Adipose tissue (tissue), 3 donors: ENCODE results near the gene UCP1. TPM values are rescaled to one million over a fixed set of nuclear protein-coding genes. Genes with fewer than 3 reads are reported as not detected.

Experiments used
- H3K27ac ChIP-seq: one replicate; pipeline ENCODE4 v1.5.1; 2013; ENCODE audit warnings: low read depth, low read length
- WGBS, 3 donors: extraction: QIAGEN DNeasy Blood & Tissue Kit; methylation state at CpG; one replicate each; pipeline ENCODE4 v1.1.7; 2013; 5-methylcytosine and 5-hydroxymethylcytosine counted together
- polyA plus RNA-seq, 3 donors: library from polyadenylated mRNA; stranded (reverse); fragments of 200-250 nt; gene quantifications; one replicate each; pipeline ENCODE4 v1.2.3, GENCODE V29; 2013
- donor health status: healthy with polysubstance abuse.
- donor health status: Bipolar disorder and iron deficiency.
- donor health status: healthy.

UCP1 gene, protein sequence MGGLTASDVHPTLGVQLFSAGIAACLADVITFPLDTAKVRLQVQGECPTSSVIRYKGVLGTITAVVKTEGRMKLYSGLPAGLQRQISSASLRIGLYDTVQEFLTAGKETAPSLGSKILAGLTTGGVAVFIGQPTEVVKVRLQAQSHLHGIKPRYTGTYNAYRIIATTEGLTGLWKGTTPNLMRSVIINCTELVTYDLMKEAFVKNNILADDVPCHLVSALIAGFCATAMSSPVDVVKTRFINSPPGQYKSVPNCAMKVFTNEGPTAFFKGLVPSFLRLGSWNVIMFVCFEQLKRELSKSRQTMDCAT
- 1 to 10 TPM in 2 of 3 donors, under 1 TPM in 1; 0.56 to 5.1 (median 1.8) TPM for polyA plus RNA-seq

DNA sequence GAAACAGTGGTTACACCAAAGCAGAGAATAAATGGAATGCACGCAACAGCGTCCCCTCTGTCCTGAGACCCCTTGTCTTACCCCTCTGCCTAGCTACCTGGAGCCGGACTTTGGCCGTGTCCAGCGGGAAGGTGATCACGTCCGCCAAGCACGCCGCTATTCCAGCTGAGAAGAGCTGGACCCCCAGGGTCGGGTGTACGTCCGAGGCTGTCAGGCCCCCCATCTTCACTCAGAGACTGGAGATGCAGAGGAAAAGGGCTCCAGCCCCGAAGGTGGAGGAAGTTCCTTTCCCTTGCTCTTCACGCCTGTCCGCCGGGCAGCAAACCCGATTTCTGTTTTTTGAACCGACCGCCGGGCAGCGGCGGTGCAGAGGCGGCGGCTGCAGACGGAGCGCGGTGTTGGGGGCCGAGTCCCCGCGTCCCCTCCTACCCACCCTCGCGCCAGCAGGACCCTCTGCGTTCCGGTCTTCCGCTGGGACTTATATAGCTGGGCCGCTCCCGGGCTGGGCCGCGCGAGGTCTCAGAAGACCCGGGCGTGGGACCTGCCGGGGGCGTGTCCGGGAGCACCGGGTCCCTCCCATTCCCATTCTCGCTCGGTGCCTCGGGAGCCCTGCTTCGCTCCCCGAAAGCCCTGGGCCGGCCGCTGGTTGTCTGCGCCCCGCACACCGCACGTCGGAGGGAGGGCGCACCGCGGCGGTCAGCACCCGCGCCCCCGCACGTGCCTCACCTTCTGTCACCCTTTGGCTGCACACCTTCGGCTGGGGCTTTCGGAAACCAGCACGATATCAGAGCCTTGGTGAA is at the start of gene UCP1:
TSS of gene UCP1 (minus strand) at position 455 of the 800 bp plus-strand sequence. CDS start at position 223, 232 bp downstream.
- WGBS, 3 donors = 1 to 2% (median 2%) methylated on average over 63 to 69 of the region's 69 CpGs
- no peak within 1 kb of the TSS for H3K27ac ChIP-seq

DNA sequence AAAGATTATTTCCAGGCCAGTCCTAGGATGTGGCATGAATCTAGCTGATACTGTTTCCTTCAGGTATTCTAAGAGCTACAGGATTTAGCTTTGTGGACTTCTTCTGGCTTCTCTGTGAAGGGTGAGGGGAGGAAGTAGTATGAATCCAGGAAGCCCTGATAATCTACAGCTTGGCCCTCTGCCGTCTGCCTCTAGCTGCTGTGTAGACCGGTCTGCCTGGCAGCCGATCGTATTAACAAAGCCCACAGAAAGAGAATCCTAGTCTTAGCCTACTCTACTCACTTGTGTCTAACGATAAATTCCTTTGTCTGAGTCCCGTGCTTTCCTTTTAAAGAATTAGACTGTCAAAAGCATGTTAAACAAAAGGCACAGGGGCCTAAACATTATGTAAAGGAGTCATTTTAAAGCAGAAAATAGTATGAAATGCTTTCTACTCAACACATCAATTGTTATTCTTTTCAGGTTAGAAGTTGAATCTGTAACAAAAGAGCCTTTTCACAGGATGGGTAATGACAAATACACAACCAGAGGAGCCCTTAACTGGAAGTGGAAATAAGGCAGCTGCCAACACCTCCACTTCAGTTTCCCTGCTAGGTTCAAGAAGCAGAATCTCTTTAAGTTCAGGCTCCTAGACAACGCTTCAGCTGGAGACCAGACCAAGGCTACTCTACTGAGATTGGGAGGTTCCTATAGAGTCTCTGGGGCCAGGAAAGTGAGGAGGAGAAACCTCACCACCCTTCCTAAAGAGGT is 48.9 kb upstream of the UCP1 start:
- no peak overlapping the region for H3K27ac ChIP-seq
- WGBS, 3 donors = 35 to 47% (median 40%) methylated on average over 7 of the region's 7 CpGs

DNA sequence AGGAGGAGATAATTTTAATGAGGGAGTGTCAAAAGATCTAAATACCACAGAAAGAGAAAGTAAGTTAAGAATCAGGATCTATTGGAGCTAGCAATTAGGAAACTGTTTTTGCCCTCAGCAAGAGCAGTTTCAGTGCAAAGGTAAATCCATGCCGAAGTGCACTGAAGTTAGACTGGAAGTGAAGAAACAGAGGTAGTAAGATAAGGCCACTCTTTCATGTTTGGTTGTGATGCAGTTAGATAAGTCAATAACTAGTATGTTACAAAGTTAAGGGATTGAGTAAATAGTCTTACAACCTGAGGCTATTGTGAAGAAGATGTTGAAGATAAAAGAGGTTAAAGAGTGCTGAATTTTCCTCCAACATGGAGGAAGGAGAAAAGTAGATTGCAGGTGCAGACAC is 46.7 kb upstream of the UCP1 start:
- H3K27ac ChIP-seq = no peak overlapping the region
- WGBS, 3 donors = 62 to 95% (median 90%) methylated on average over 1 of the region's 1 CpG

DNA sequence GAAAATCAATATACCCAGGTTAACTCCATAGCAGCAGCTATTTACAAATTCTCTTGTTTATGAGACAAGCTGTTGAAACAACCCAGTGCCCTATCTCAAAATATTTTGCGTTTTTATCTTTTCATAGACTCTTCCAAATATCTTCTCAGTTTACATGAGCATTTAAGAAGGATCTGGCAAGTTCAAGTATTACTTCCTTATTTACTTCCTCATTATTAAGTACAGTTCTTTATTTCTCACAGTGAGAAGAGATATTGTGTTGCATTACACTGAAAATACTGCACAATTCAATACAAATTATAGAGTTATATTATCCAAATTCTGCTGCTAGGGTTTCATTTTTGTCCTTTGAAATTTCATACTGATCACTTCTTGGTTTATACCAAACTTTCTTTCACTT is 43.6 kb upstream of the UCP1 start:
- 24 to 38% (median 32%) methylated on average over 1 of the region's 1 CpG for WGBS, 3 donors
- H3K27ac ChIP-seq = no peak overlapping the region

DNA sequence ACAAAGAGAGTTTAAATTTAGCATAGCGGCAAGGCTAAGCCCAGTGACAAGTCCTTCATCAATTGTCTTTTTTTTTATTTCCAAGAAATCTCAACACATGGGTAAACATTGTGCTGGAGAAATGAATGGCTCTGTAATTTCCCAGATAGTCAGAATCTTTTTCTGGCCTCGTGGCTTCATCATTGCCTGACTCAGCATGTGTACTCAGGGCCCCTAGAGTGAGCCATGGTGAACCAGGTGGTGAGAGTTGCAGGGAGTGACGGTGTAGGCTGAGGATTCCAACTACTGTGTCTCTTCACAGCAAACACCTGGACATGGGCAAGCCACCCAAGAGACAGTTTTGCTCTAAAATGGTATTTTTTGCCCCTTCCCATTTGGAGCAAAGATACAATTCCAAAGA is 43.1 kb upstream of the UCP1 start:
- WGBS, 3 donors = 79 to 81% (median 80%) methylated on average over 3 of the region's 3 CpGs
- no peak overlapping the region for H3K27ac ChIP-seq

DNA sequence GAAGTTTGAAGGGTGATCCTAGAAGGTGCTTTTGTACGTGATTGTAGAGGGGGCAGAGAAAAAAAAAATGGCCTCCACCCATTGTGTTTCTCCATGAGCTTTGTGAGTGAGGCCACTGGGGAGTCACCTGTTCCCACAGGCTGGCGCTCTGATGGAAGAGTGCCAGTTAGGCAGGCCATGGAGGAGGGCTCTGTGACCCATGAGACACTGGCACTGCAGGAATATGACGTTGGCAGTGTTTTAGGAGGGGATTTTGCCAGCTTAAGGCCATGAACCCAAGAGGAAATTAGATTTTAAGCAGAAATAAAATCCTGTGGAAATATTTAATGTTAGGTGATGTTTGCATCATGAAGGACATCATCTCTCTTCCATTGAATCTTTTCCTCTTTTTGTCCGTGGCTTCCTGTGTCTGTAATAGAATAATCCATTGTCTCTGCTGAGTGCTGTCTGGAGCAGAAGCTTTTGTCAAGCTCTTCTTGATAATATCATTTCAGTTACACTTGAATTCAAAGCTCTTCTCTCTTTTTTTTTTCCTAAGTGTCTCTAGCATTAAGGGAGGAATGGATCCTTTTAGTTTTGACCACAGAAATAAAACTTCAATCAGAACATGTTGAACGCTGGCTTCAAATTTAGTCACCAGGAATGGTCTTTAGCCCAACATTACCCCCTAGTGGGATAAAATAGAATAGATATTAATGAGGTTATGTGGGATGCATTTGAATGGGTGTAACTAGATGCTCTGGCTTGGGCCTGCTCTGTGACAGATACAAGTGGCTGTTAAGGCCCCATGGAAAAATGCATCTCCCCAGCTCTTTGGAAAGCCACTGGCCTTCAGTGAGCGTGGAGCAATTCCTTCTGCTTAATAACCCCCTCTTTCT is 41.0 kb upstream of the UCP1 start:
- no peak overlapping the region for H3K27ac ChIP-seq

DNA sequence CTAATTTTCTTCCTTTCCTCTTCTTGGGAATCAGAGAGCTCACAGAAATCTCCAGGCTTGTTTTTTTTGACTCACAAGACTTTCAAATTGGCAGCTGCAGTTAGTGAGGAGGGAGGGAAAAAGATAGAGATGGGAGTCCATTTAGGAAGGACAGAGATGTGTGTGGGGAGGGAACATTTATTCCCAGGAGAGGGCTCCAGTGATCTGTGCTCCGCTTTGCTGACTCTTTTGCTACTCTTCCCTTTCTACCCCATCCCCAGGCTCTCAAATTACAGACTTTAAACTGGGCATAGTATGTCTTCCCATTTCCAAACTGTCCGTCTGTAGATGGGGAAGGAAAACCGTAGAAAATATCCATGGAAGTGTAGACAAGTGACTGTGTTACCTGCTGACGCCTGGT is 39.1 kb upstream of the UCP1 start:
- 78 to 85% (median 78%) methylated on average over 4 of the region's 4 CpGs for WGBS, 3 donors
- H3K27ac ChIP-seq = no peak overlapping the region

More for the DNA sequence above, 41.0 kb upstream of the UCP1 start:
- 31 to 40% (median 37%) methylated on average over 6 of the region's 6 CpGs for WGBS, 3 donors

DNA sequence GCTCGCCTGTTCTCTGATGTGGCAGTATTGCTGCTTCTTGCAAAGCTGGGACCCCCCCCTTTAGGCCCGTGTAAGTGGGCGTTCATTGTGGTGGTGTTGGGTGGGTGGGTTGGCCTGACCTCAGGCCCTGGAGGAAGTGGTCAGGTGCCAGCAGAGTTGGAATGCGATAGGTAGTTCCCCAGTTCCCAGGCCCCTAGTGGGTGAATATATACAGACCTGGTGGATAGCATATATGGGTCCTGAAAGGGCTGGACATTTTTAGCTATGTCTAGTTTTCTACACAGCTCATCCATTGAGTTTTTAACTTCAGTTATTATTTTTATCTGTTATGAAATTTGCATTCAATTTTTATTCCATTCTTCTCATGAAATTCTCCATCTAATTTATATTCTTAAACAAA is 35.8 kb upstream of the UCP1 start:
- no peak overlapping the region for H3K27ac ChIP-seq
- 81 to 84% (median 83%) methylated on average over 4 of the region's 4 CpGs for WGBS, 3 donors

DNA sequence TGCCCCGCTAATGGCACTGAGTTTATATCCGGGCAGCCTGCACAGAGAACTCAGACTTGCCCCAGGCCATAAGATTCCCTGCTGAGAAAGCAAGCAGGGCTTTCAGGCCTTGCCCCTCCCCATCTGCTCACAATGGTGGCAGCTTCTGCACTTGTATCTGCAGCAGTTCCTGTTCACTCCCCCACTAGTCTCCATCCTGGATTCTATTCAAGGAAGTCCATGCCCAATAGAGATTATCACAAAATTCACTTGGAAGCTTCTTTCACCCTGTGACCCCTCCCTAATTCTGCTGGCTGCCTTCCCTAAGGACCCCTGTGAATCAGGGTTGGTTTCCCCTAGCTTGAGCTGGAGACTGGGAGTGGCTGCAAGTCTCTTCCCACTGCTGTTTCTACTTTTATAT is 34.5 kb upstream of the UCP1 start:
- no peak overlapping the region for H3K27ac ChIP-seq
- WGBS, 3 donors = 48 to 86% (median 50%) methylated on average over 2 of the region's 2 CpGs

DNA sequence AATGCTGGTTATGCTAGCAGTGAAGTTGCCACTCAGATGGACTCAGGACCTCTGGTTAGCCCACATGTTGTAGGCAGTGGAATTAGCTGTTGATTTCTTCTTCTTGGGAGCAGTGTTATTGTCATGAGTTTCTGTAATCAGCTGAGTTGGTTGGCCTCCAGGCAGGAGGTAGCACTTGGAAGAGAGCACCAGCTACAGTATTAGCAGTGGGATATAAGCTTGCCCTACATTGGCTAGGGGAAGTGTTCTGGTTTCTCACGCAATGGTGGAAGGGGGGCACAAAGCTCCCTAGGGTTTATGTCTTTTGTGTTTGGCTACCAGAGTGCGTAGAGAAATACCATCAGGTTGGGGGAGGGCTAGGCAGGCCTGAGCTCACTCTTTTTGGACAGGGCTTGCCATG is 34.0 kb upstream of the UCP1 start:
- WGBS, 3 donors = 74 to 93% (median 81%) methylated on average over 2 of the region's 2 CpGs
- H3K27ac ChIP-seq = no peak overlapping the region

DNA sequence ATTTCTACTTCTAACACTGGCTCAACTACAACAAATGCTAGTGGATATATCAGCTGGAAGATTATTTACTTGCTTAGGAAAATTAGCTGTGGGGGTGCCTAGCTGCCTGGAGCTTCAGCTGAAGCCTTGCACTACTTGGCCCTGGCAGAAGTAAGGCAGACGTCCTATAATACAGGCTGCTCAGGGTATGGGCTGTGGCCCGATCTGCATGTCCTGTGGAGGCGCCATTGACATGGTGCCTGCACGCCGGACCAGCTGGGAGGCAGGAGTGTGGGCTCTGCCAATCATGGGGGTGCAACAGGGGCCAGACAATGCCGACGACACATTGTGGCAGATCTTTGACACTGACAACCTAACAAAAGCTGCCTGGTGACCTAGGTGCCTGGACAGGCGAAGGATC is 31.6 kb upstream of the UCP1 start:
- H3K27ac ChIP-seq = no peak overlapping the region
- WGBS, 3 donors = 85 to 90% (median 88%) methylated on average over 8 of the region's 8 CpGs

DNA sequence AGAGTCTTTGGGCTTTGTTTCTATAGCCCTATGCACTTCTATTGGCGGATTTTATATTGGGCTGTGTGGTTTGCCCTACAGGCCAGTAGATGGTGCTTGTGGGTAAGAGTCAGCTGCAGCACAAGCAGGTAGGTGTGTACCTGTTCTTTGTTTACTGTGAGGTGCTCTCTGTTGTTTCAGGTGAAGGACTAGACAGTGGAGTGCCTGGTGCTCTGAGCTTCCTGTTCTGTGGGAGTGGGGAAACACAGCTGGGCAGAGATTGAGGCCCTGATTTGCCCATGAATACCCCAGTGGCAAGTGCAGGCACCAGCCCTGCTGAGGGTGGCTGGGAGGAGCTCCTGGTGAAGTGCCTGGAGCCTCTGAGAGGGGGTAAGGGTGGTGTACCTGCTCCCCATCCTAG is 26.3 kb upstream of the UCP1 start:
- H3K27ac ChIP-seq = no peak overlapping the region
- 50 to 62% (median 52%) methylated on average over 1 of the region's 1 CpG for WGBS, 3 donors

DNA sequence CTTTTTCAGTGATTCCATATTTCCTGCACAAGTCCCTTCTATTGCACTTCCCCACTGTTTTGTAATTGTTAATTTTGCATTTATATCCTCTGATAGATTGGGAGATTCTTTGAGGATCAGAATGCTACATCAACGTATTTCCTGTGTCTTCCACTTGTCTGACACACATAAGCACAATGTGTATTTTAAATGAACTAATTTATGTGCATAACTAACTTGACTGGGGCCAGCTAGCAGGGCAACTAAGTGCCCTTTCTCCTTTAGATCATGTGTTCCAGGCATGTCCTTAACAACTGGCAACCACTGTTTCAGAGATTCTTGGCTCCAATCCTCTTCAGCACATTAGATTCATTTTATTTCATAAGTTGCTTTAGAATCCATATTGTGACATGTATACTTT is 15.7 kb upstream of the UCP1 start:
- WGBS, 3 donors = 48 to 55% (median 54%) methylated on average over 1 of the region's 1 CpG
- no peak overlapping the region for H3K27ac ChIP-seq

DNA sequence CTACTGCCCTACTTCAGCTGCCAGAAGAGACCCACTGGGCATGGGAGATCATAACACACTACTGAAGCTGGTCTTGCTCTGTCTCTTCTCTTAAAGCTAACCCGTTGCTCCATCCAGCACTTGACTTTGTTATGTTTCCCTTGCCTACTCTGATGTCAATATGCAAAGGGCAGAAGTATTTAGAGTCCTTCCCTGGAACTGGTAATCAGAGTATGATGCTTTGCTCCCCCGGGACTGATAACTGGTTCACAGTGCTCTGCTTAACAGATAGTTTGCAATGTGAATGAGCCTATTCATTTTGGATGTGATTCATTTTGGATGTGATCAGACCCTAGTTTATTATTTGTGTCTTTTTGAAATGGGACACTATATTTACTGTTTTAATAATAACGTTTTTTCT is 12.3 kb upstream of the UCP1 start:
- H3K27ac ChIP-seq = no peak overlapping the region
- WGBS, 3 donors = 45 to 82% (median 47%) methylated on average over 3 of the region's 3 CpGs

DNA sequence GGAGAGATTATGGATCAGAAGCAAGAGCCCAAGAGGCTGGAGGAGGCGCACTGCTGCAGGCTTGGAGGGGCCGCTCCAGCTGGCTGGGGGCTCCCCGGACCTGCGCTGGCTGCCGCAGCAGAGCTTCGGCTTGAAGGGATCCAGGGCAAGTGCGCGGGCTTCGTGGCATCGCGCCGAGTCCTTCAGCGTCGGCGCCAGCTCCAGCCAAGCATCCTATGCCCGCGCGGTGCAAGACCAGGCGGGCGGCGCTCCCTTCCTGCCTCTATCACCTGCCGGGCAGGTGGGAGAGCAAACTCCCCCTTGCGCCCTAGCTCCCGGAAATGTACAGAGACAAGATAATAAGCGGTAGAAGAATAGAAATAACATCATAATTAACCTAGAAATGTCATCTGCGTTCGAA is 10.5 kb upstream of the UCP1 start:
- no peak overlapping the region for H3K27ac ChIP-seq
- WGBS, 3 donors = 15 to 20% (median 20%) methylated on average over 27 of the region's 27 CpGs

DNA sequence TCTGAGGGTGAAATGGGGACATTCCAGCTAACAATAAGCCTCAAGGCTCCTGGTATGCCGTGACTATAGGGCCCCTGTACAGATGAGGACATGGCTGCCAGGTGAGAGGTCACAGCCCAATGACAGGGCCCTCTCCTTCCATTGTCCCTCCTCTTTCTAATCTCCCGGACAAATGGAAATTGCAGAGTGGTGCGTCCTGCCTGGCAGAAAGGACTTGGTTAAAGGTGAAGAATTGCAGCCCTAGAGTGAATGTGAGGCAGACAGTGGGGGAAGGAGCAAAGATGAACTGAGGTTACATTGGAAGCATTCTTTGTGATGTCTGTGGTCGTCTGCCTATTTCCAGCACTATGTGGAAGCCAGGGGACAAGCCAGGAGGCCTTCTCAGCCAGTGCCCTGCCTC is 6.7 kb upstream of the UCP1 start:
- 62 to 73% (median 72%) methylated on average over 4 of the region's 4 CpGs for WGBS, 3 donors
- H3K27ac ChIP-seq = no peak overlapping the region

DNA sequence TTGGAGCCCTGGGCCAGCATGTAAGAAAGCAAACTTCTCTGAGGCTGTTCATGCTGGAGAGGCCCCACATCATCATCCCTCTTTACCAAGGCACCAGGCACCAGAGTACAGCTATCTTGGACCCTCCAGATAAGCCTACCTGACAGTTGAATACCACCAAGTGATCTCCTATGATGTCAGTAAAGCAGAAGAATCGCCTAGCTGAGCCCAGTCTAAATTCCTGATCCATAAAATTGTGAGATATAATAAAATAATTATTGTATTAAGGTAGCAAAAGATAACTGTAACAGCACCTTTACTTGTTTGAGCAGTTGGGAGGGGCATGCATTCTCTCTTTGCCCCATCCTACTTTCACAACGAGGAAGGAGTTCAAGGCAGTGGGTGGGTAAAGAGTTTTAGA is 2.9 kb upstream of the UCP1 start:
- WGBS, 3 donors = 88 to 90% (median 89%) methylated on average over 2 of the region's 2 CpGs
- H3K27ac ChIP-seq = no peak overlapping the region

DNA sequence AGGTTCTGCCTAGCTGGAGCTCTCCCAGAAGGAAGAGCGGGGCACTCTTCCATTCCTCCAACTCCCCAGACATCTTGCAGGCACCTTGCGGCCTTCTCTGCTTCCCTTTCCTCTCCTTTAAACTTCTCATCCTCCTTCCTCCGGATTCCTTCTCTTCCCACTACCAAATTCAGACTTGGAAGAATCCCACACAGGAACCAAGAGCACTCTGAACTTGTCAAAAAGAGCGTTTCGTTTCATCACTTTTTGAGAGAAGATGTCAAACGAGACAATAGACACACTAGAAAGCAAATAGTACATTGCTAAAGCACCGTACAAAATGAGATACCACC is 512 bp upstream of the UCP1 start:
- WGBS, 3 donors = 52 to 56% (median 56%) methylated on average over 7 of the region's 7 CpGs
- no peak overlapping the region for H3K27ac ChIP-seq
